ENCODE measurements around the gene CNTNAP2. TPM values are rescaled to one million over a fixed set of nuclear protein-coding genes. Genes with fewer than 3 reads are reported as not detected.

CNTNAP2 gene
- total and polyA plus RNA-seq, 9 donors, result 0.24 to 7.0 (median 1.5) TPM

DNA sequence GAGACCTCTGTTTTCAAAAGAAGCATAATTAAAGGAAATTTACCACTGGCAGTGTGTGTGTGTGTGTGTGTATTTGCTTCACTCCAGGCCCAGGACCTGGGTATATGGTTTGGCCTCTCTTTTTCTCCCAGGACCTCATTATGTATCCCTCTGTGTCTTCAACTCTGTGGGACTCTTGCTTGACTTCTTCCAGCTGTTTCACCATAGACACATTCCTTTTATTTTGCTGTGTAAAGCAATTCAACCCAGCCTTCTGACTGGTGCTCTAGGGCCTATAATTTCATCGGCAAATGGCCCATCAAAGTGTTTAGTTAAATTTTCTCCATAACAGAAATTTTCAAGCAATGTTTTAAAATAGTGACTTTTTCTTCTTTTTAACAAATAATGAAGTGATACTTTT is 954.3 kb downstream of the CNTNAP2 start:
- Histone ChIP-seq H3K4me3 (no peak overlapping the region), H3K36me3 (no peaks in the 10 kb centered on the region), H3K9me3 (no peaks in the 10 kb centered on the region), H3K27me3 (no peaks in the 10 kb centered on the region), H3K27ac (no peak overlapping the region), H3K4me1 (ENCODE audit: insufficient read depth) (no peaks in the 10 kb centered on the region)
- TF ChIP-seq, protein P1, sequence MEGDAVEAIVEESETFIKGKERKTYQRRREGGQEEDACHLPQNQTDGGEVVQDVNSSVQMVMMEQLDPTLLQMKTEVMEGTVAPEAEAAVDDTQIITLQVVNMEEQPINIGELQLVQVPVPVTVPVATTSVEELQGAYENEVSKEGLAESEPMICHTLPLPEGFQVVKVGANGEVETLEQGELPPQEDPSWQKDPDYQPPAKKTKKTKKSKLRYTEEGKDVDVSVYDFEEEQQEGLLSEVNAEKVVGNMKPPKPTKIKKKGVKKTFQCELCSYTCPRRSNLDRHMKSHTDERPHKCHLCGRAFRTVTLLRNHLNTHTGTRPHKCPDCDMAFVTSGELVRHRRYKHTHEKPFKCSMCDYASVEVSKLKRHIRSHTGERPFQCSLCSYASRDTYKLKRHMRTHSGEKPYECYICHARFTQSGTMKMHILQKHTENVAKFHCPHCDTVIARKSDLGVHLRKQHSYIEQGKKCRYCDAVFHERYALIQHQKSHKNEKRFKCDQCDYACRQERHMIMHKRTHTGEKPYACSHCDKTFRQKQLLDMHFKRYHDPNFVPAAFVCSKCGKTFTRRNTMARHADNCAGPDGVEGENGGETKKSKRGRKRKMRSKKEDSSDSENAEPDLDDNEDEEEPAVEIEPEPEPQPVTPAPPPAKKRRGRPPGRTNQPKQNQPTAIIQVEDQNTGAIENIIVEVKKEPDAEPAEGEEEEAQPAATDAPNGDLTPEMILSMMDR (IDR thresholded peaks at IDR 0.05), result no peak
- no peak for TF ChIP-seq EP300 (IDR thresholded peaks at IDR 0.05)
- no peak for TF ChIP-seq POLR2A (IDR thresholded peaks at IDR 0.05)
- intact Hi-C loops (cut with DNase I), result no loop called here
- DNase-seq, result no peak
- 53 to 67% (median 64%) methylated on average over 1 of the region's 1 CpG for WGBS, 3 donors

DNA sequence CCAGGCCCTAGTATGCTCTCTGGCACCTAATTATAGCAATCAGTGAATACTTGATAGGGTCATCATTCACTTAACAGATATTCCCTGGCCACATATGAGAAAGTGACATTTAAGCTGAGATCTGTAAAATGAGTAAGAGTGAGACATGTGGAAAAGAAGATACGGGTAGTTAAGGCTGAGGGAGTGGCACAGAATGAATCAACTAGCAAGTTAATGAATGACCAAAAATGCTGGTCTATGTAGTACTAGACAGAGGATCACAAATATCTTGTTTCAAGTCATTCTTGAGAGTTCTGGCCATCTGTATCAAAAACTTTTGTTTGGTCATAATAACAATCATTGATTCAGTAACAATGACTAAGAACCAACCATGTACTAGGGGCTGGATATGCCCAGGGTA is 954.9 kb downstream of the CNTNAP2 start:
- no peaks in the 10 kb centered on the region for H3K9me3 ChIP-seq
- 89 to 98% (median 92%) methylated on average over 1 of the region's 1 CpG for WGBS, 3 donors
- intact Hi-C loops (cut with DNase I), result no loop called here
- no peaks in the 10 kb centered on the region for H3K4me1 ChIP-seq (ENCODE audit: insufficient read depth)
- no peak overlapping the region for H3K27ac ChIP-seq
- no peaks in the 10 kb centered on the region for H3K36me3 ChIP-seq
- TF ChIP-seq EP300 (IDR thresholded peaks at IDR 0.05) (no peak), POLR2A (IDR thresholded peaks at IDR 0.05) (no peak)
- TF ChIP-seq, protein P1 (IDR thresholded peaks at IDR 0.05), result no peak
- H3K4me3 ChIP-seq, result no peak overlapping the region
- no peak for DNase-seq
- H3K27me3 ChIP-seq, result no peaks in the 10 kb centered on the region

DNA sequence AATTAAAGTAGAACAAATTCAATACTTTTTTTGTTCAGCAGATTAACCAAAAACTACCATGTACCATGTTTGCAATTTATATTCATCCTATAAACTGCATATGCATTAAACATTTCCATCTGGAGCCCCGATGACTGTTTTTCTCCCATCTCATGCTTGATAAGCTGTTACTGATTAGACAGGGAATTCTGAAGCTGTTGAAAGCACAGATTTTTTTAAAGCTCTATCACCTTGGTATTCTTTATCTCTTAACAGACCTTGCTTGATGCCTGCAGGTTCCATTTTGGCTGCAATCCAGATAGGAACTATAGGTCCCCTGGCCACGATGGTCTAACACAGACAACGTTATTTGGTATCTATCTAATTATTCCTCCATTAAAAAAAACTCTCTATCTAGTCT is 961.7 kb downstream of the CNTNAP2 start:
- no peaks in the 10 kb centered on the region for H3K36me3 ChIP-seq
- H3K27ac ChIP-seq, result no peak overlapping the region
- intact Hi-C loops (cut with DNase I), result no loop called here
- TF ChIP-seq POLR2A (IDR thresholded peaks at IDR 0.05) (no peak), EP300 (IDR thresholded peaks at IDR 0.05) (no peak)
- TF ChIP-seq, protein P1 (IDR thresholded peaks at IDR 0.05), result no peak
- no peak overlapping the region for H3K4me3 ChIP-seq
- H3K4me1 ChIP-seq (ENCODE audit: insufficient read depth), result no peaks in the 10 kb centered on the region
- no peak for DNase-seq
- no peaks in the 10 kb centered on the region for H3K9me3 ChIP-seq
- no peaks in the 10 kb centered on the region for H3K27me3 ChIP-seq
- 68 to 81% (median 75%) methylated on average over 3 of the region's 3 CpGs for WGBS, 3 donors

DNA sequence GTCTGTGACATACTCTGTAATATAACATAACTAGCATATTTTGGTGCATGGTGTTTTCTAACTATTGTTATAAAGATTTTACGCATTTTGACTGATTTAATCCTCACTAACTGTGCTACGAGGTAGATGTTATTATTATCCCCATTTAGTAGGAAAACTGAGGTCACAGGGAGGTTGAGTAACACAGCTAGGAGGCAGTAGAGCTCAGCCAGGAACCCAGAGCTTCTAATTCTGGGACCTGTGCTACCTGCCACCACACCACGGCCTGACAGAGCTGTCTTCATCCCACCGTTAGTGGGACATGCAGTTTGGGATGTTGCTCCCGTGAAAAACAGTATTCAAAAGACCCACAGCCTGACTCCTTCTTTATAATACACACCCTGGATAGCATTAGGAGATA is 962.5 kb downstream of the CNTNAP2 start:
- no peaks in the 10 kb centered on the region for H3K36me3 ChIP-seq
- no peak overlapping the region for H3K4me3 ChIP-seq
- intact Hi-C loops (cut with DNase I), result no loop called here
- TF ChIP-seq EP300 (IDR thresholded peaks at IDR 0.05), result no peak
- TF ChIP-seq POLR2A (IDR thresholded peaks at IDR 0.05), result no peak
- TF ChIP-seq, protein P1 (IDR thresholded peaks at IDR 0.05), result no peak
- DNase-seq, result no peak
- 86 to 89% (median 87%) methylated on average over 5 of the region's 5 CpGs for WGBS, 3 donors
- H3K4me1 ChIP-seq (ENCODE audit: insufficient read depth), result no peaks in the 10 kb centered on the region
- no peaks in the 10 kb centered on the region for H3K9me3 ChIP-seq
- no peaks in the 10 kb centered on the region for H3K27me3 ChIP-seq
- H3K27ac ChIP-seq, result no peak overlapping the region
